Activated naive CD8-positive, alpha-beta T cell treated with anti-CD3 and anti-CD28 coated beads for 36 hours (primary cell): ENCODE data around the gene TLE3. TPM values are rescaled to one million over a fixed set of nuclear protein-coding genes. Genes with fewer than 3 reads are reported as not detected.

ENCODE experiments used
- DNase-seq: peaks from one replicate; pipeline ENCODE4 v3.0.0; 2021
- H3K27ac Mint-ChIP-seq: one replicate; pipeline ENCODE4 v1.8.0; 2022; ENCODE audit warnings: mild to moderate bottlenecking, moderate library complexity, mixed read lengths
- H3K27me3 Mint-ChIP-seq: one replicate; pipeline ENCODE4 v1.8.0; 2022; ENCODE audit warnings: mild to moderate bottlenecking, mixed read lengths
- H3K36me3 Mint-ChIP-seq: one replicate; pipeline ENCODE4 v1.8.0; 2021; ENCODE audit warnings: mild to moderate bottlenecking, mixed read lengths
- H3K4me1 Mint-ChIP-seq: one replicate; pipeline ENCODE4 v1.8.0; 2021; ENCODE audit warnings: mixed read lengths
- H3K4me3 Mint-ChIP-seq: one replicate; pipeline ENCODE4 v1.8.0; 2022; ENCODE audit warnings: mild to moderate bottlenecking, moderate library complexity, mixed read lengths
- H3K9me3 Mint-ChIP-seq: one replicate; pipeline ENCODE4 v1.8.0; 2022; ENCODE audit warnings: mixed read lengths
- total RNA-seq, 2 experiments: library from RNA; stranded (reverse); gene quantifications; one replicate each; pipeline ENCODE4 v1.2.3, GENCODE V29; 2021

Gene TLE3
- total RNA-seq, 2 experiments from 2014 or later, result 70.8 to 71.6 TPM

DNA sequence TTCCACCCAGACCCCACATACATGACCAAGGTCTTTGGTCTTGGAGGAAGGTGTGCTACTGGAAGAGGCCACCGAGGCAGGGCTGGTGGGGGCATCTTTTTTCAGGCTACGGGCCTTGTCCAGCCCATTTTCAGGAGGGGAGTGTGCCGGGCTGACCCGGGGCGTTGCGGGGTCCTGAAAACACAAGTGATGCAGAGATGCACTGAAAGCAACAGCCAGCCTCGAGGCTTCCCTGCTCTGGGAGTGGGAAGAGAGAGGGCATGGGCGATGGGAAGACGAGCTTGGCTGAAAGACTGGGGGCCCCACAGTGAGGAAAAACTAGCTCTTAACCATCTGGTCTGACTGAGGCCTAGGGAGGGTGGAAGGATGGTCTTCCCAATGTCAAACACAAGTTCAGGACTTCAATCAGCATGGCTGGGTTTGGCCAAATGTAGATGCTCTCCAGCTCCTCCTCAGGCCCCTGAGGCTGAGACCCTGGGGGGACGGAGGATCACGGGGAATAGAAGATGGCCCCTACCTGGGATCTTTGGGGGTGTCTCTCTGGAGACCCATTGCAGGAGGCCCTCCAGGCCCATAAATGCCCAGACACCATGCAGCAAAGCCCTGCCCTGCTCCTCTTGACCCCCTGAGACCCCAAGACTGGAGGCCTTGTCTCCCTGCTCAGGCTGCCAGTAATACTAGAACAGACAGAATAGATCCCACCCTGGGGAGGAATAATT lies 38.9 kb downstream of the TLE3 start:
- H3K27me3 Mint-ChIP-seq, result no peaks in the 10 kb centered on the region
- H3K4me1 Mint-ChIP-seq, result no peaks in the 10 kb centered on the region
- DNase-seq, result no peak
- H3K27ac Mint-ChIP-seq, result no peak overlapping the region
- H3K36me3 Mint-ChIP-seq, result peaks cover 20% of the 10 kb centered on the region
- no peaks in the 10 kb centered on the region for H3K9me3 Mint-ChIP-seq
- no peak overlapping the region for H3K4me3 Mint-ChIP-seq

DNA sequence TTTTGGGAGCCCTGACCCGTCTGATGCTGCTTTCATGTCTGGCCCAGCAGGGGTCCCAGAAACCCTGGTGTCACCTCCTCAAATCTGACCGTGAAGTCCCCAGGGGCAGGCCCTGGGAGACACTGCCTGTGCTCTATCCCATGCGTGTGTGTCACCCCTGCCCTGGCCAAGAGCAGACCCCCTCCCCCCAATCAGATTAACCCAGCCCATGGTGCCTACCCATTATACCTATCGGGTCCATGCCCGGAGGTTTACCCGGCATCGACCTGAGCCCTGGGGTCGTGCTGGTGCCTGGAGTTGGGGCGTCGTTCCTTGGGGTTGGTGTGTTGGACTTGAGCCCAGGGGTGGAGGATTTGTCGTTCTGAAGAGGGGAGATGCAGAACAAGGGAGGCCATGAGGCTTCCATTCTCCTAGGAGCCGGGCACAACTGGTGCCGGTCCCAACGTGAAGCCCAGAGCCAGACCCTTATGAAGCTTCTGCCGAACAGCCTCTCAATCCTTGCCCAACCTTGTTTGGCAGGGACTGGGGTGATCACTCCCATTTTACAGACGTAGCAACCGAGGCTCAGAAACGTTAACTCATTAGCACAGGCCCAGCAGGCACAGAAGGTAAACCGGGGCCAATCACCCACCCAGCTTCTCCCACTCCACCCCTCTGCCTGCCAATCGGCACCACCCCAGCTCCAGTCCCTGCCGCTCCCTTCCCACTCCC lies 39.6 kb downstream of the TLE3 start:
- H3K9me3 Mint-ChIP-seq, result no peaks in the 10 kb centered on the region
- H3K36me3 Mint-ChIP-seq, result peaks cover 21% of the 10 kb centered on the region
- H3K27ac Mint-ChIP-seq, result no peak overlapping the region
- no peaks in the 10 kb centered on the region for H3K27me3 Mint-ChIP-seq
- H3K4me1 Mint-ChIP-seq, result no peaks in the 10 kb centered on the region
- DNase-seq, result no peak
- H3K4me3 Mint-ChIP-seq, result no peak overlapping the region

- Mint-ChIP-seq H3K4me3 (no peak overlapping the region), H3K4me1 (no peaks in the 10 kb centered on the region), H3K27me3 (no peaks in the 10 kb centered on the region), H3K27ac (no peak overlapping the region), H3K36me3 (peaks cover 20% of the 10 kb centered on the region), H3K9me3 (no peaks in the 10 kb centered on the region)
- no peak for DNase-seq
These were observed 41.5 kb downstream of the TLE3 start for GRCh38 chr15:70056091-70056680.

- Mint-ChIP-seq H3K4me3 (no peak overlapping the region), H3K9me3 (no peaks in the 10 kb centered on the region), H3K4me1 (no peaks in the 10 kb centered on the region), H3K27me3 (no peaks in the 10 kb centered on the region), H3K27ac (no peak overlapping the region), H3K36me3 (peaks cover 20% of the 10 kb centered on the region)
- no peak for DNase-seq
These were observed 42.1 kb downstream of the TLE3 start for GRCh38 chr15:70055601-70056051.

DNA sequence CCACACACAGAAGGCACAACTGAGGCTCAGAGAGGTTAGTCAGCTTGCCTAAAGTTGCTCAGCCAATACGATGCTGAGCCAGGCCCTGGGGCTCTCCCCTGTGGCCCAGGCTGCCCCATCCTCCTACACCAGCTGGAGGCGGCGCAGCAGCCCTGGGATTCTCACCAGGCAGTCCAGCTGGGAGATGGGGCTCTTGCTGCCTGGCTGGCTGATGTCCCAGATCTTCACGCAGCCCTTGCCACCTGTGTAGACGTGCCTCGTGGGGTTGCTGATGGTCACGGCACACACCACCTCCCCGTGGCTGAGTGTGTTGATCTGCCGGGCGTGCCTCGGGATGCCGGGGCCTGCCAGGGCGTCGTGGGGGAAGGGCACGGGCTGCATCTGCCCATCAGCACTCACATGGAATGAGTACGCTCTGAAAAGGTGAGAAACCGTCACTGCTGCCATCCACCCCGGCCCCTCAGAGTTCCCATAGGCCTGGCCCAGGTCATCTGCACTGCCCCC lies 42.8 kb downstream of the TLE3 start:
- H3K36me3 Mint-ChIP-seq, result peaks cover 23% of the 10 kb centered on the region
- no peak overlapping the region for H3K4me3 Mint-ChIP-seq
- no peaks in the 10 kb centered on the region for H3K27me3 Mint-ChIP-seq
- no peak for DNase-seq
- no peak overlapping the region for H3K27ac Mint-ChIP-seq
- H3K4me1 Mint-ChIP-seq, result no peaks in the 10 kb centered on the region
- no peaks in the 10 kb centered on the region for H3K9me3 Mint-ChIP-seq

DNA sequence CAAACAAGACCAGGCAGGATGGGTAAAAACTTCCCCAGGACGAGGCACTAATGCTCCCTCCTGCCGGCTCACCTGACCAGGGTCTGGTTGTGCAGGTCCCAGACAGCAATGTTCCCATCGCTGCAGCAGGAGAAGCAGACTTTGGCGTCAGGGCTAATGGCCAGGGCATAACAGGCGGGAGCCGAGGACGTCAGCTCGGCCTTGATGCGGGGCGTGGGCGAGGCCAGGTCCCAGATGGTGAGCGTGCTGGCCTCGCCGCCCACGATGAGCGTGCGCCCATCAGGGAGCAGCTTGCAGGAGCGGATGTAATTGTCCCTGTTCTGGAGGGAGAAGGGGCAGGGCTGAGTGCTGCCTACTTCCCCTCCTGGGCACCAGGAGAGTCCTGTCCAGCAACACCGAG lies 43.4 kb downstream of the TLE3 start:
- Mint-ChIP-seq H3K9me3 (no peaks in the 10 kb centered on the region), H3K27me3 (no peaks in the 10 kb centered on the region), H3K36me3 (peaks cover 22% of the 10 kb centered on the region), H3K4me3 (no peak overlapping the region), H3K4me1 (no peaks in the 10 kb centered on the region), H3K27ac (no peak overlapping the region)
- DNase-seq, result no peak

DNA sequence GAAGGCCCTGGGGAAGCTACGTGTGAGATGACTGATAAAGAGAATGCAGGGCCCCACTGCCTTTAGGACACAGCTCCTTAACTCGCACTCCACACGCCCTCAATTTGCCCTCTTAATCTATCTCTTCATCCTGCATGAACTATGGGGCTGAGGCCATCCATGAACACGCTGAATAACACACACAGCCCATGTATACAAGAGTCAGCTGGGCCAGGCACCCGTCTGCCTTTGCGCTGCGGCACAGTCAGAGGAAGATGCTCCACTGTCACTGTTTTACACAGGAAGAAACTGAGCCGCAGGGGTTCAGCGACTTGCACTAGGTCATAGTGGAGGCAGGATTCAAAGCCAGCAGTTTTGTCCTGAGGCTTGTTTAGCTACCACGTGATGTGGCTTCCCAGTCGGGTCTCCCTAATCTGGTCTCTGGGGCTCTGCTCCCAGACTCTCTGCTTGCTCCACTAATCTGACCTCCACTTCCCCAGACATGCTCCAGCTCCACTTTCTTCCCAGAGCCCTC lies 43.9 kb downstream of the TLE3 start:
- no peak for DNase-seq
- Mint-ChIP-seq H3K4me3 (no peak overlapping the region), H3K9me3 (no peaks in the 10 kb centered on the region), H3K4me1 (no peaks in the 10 kb centered on the region), H3K27me3 (no peaks in the 10 kb centered on the region), H3K36me3 (peaks cover 18% of the 10 kb centered on the region), H3K27ac (no peak overlapping the region)

DNA sequence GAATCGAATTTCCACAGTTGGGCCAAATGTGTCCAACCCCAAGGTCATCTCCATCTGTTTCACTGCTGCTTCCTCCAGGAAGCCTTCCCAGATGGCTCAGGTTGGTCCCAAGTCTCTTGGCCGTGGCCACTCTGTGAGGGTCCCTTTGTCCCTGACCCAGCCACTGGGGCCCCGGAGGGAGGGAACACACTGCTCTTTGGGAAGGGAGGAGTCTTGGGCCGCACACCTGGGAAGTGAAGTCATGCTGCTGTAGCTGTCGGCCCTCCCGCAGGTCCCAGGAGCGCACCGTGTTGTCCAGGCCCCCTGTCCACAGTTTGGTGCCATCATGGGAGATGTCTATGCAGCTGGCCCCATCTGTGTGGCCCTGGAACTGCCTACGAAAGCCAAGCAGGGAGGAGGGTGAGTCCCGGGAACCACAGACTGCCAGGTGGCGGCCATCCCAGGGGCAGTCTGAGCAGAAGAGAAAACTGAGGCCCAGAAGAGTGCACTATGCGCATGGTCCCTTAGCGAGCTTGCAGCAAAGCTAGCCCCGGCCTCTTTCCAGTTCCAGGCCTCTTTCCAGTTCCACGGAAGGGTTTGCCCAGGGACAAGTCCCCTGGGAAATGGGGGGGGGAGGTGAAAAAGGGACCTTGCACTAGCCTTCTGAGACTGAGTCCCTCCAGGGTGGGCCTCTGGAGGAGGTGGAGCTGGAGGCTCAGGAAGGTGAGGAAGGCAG lies 44.6 kb downstream of the TLE3 start:
- no peak overlapping the region for H3K27ac Mint-ChIP-seq

GRCh38 chr15:70051948-70052633 lies 45.6 kb downstream of the TLE3 start:
- H3K9me3 Mint-ChIP-seq, result no peaks in the 10 kb centered on the region
- H3K36me3 Mint-ChIP-seq, result peaks cover 12% of the 10 kb centered on the region
- no peak for DNase-seq
- H3K4me3 Mint-ChIP-seq, result no peak overlapping the region
- peak overlapping the region; percentile 25 for H3K27ac Mint-ChIP-seq
- no peaks in the 10 kb centered on the region for H3K4me1 Mint-ChIP-seq
- H3K27me3 Mint-ChIP-seq, result no peaks in the 10 kb centered on the region

More for the DNA sequence above, 44.6 kb downstream of the TLE3 start:
- Mint-ChIP-seq H3K36me3 (peaks cover 14% of the 10 kb centered on the region), H3K4me1 (no peaks in the 10 kb centered on the region), H3K4me3 (no peak overlapping the region), H3K9me3 (no peaks in the 10 kb centered on the region), H3K27me3 (no peaks in the 10 kb centered on the region)
- no peak for DNase-seq

DNA sequence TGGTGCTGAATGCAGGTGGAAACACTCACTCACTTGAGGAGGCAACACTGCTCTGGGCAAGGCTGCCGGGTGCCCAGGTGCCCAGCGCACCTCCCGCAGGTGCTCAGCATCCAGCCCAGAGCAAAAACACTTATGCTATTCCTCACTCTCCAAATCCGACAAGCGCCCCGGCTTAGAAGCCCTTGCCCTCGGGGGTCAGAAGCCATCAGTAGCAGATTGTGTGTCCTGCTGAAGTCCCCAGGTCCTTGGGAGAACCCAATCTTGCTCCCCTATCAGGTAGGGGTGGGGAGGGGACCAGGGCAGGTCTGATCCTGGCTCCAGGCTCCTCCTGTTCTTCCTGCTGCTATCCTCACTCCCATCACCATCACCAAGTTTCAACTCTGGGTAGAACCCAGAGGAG lies 46.7 kb downstream of the TLE3 start:
- no peaks in the 10 kb centered on the region for H3K27me3 Mint-ChIP-seq
- H3K27ac Mint-ChIP-seq, result no peak overlapping the region
- H3K4me3 Mint-ChIP-seq, result no peak overlapping the region
- H3K36me3 Mint-ChIP-seq, result peaks cover 14% of the 10 kb centered on the region
- no peaks in the 10 kb centered on the region for H3K4me1 Mint-ChIP-seq
- no peak for DNase-seq
- no peaks in the 10 kb centered on the region for H3K9me3 Mint-ChIP-seq

GRCh38 chr15:70050441-70050840 lies 47.3 kb downstream of the TLE3 start:
- Mint-ChIP-seq H3K27me3 (no peaks in the 10 kb centered on the region), H3K9me3 (no peaks in the 10 kb centered on the region), H3K4me3 (no peak overlapping the region), H3K4me1 (no peaks in the 10 kb centered on the region), H3K36me3 (peaks cover 11% of the 10 kb centered on the region), H3K27ac (no peak overlapping the region)
- DNase-seq, result no peak

- H3K4me3 Mint-ChIP-seq, result no peak overlapping the region
- no peaks in the 10 kb centered on the region for H3K4me1 Mint-ChIP-seq
- DNase-seq, result no peak
- peaks cover 9% of the 10 kb centered on the region for H3K36me3 Mint-ChIP-seq
- no peaks in the 10 kb centered on the region for H3K27me3 Mint-ChIP-seq
- no peak overlapping the region for H3K27ac Mint-ChIP-seq
- no peaks in the 10 kb centered on the region for H3K9me3 Mint-ChIP-seq
These were observed 47.9 kb downstream of the TLE3 start for GRCh38 chr15:70049701-70050301.

DNA sequence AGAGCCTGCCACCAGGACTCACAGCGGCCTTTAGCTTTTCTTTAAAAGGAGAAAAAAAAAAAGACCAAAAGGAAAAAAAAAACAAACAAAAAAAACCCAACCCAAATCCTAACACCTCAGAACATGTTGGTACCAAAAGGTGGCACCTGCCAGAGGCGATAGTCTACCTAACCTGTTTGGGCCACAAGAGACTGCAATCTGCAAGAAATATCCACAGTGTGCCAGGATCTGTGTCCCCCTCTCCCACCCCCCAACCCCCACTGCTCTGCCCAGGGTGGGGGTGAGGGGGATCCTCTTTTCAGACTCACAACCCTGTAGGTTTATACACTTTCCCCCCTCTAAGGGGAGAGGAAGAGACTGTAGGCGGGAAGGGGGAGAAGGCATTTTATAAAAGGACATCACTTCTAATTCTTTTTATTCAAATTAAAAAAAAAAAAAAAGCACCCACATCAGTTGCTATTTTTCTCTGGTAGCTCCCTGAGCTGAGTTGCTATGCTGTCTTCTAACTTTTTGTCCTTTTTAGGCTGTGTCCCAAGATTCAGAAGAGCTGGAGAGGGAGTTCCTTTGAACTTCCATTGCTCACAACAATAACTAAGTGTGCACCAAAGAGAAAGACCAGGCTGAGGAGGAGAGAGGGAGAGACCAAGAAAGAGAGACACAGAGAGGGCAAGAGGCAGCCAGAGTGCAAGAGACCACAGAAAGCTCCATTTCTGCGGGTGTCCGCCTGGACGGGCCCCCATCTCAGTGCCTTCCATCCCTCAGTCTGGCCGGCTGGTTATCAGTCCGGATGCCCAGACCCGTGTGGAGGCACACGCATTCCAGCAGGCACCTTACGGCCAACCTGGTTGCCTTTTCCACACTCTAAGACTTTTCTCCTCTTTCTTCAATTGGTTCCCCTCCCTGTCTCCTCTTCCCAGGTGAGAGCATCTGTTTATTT lies 48.9 kb downstream of the TLE3 start:
- DNase-seq, result no peak
- no peak overlapping the region for H3K4me3 Mint-ChIP-seq
- no peak overlapping the region for H3K27ac Mint-ChIP-seq
- H3K36me3 Mint-ChIP-seq, result peaks cover 14% of the 10 kb centered on the region
- H3K4me1 Mint-ChIP-seq, result no peaks in the 10 kb centered on the region
- H3K9me3 Mint-ChIP-seq, result no peaks in the 10 kb centered on the region
- no peaks in the 10 kb centered on the region for H3K27me3 Mint-ChIP-seq
